Right forelimb (tissue), 1 donor: ENCODE results near the gene USP48.
"Not testable (repeated sequence)": the region's sequence is repeated elsewhere in the genome, so short reads cannot be mapped to it uniquely, and the experiment has no call there.

Experiments used
- DNase-seq: peaks from one replicate; pipeline ENCODE4 v3.0.0-alpha.2; 2018

The USP48 gene

DNA sequence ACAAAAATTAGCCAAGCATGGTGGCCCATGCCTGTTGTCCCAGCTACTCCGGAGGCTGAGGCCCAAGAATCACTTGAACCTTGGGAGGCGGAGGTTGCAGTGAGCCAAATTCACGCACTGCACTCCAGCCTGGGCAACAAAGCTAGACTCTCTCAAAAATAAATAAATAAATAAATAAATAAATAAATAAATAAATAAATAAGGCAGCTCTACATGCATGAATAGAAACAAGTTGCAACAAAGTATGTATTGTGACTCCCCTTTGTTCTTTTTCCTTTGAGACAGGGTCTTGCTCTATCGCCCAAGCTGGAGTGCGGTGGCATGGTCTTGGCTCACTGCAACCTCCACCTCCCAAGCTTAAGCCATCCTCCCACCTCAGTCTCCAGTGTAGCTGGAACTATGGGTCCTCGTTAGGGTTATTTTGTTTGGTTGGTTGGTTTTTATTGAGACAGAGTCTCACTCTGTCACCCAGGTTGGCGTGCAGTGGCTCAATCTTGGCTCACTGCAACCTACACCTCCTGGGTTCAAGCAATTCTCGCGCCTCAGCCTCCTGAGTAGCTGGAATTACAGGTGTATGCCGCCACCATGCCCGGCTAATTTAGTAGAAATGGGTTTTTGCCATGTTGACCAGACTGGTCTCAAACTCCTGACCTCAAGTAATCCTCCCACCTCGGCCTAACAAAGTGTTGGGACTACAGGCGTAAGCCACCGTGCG lies 8.0 kb downstream of the USP48 start:
- DNase-seq = no peak

DNA sequence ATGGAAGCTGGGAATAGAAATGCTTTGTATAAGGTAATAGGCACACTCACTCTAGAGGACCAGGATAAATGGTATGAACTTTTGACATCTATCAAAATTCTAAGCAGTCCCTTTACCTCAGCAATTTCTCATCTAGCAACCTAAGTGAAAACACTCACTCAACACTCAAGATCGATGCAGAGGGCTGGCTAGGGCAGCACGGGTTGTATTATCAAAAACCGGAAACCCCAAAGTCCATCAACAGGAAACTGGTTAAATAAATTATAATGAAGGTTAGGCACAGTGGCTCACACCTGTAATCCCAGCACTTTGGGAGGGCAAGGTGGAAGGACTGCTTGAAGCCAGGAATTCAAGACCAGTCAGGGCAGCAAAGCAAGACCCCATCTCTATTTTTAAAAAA lies 9.4 kb downstream of the USP48 start:
- no peak for DNase-seq

- not testable (repeated sequence) for DNase-seq
Observed at GRCh38 chr1:21771672-21772071, 11.3 kb downstream of the USP48 start.

- not testable (repeated sequence) for DNase-seq
Observed at GRCh38 chr1:21770602-21771001, 12.3 kb downstream of the USP48 start.

DNA sequence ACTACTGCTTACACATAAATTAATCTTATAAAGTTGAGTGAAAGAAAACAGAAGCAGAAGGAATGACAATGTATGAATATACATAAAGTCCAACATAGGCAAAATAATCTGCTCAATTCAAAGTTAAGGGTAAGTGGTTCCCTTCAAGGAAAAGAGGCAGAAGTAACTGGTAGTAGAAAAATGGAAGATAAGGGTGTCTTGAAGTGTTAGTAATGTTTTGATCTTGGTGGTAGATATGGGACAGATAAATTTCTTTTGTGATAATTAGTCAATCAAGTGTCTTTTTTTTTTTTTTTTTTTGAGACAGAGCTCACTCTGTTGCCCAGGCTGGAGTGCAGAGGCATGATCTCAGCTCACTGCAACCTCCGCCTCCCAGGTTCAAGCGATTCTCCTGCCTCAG lies 12.7 kb downstream of the USP48 start:
- DNase-seq = no peak

DNA sequence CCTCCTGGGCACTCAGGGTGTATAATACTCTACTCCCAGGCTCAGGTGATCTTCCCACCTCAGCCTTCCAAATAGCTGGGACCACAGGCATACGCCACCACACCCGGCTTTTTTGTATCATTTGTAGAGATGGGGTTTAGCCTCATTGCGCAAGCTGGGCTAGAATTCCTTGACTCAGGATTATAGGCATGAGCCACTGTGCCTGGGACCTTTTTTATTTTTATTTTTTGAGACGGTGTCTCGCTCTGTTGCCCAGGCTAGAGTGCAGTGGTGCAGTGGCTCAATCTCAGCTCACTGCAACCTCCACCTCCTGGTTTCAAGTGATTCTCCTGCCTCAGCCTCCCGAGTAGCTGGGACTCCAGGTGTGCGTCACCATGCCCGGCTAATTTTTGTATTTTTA lies 15.8 kb downstream of the USP48 start:
- DNase-seq = not testable (repeated sequence)

DNA sequence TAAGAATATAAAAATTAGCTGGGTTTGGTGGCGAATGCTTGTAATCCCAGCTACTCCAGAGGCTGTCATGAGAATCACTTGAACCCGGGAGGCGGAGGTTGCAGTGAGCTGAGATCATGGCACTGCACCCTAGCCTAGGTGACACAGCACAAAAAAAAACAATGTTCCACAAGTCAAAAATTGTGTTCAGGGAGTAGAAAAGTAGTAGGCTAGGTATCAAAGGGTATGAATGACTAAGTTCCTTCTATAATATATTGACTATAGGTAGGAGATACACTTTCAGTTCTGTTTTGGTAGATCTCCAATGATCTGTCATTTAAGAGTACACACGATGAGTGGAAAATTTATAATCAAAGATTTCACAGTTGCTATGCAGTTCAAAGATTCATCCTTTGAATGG lies 16.7 kb downstream of the USP48 start:
- no peak for DNase-seq

- no peak for DNase-seq
Observed at GRCh38 chr1:21764615-21765423, 18.1 kb downstream of the USP48 start.

DNA sequence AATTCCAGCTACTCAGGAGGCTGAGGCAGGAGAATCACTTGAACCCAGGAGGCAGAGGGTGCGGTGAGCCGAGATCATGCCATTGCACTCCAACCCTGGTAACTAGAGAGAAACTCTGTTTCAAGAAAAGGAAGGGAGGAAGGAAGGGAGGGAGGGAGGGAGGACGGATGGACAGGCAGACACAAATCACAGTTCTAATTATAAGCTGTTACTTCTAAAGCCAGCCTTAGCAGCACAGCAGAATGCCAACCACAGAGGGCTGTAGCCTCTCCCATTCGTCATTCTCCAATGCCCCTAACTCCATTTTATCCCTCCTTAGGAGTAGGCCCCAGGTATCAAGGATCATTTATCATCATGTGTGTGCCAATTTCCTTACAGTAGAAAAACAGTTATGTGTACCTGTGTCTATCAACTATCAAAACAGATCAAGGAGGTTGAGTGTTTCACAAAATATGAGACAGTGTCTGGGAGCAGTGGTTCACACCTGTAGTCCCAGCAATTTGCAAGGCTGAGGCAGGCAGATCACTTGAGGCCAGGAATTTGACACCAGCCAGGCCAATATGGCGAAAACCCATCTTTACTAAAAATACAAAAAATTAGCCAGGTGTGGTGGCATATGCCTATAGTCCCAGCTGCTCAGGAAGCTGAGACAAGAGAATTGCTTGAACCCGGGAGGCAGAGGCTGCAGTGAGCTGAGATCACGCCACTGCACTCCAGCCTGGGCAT lies 19.1 kb downstream of the USP48 start:
- no peak for DNase-seq

DNA sequence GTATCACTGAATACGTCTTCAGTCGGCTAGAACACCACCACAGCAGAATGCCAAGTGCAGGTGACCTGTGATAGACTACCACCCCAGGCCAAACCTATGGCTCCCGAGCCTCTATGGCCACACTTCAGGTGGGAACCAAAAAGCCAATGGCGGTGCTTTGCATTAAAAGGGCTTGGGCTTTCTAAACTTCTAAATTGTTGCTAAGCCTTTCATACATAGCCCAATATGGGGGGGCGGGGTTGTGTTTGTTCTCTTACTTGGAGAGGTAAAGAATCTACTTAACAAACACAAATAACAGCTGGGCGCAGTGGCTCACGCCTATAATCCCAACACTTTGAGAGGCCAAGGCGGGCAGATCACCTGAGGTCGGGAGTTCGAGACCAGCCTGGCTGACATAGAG lies 19.7 kb downstream of the USP48 start:
- no peak for DNase-seq

GRCh38 chr1:21762022-21762404 lies 20.9 kb downstream of the USP48 start:
- DNase-seq = no peak

DNA sequence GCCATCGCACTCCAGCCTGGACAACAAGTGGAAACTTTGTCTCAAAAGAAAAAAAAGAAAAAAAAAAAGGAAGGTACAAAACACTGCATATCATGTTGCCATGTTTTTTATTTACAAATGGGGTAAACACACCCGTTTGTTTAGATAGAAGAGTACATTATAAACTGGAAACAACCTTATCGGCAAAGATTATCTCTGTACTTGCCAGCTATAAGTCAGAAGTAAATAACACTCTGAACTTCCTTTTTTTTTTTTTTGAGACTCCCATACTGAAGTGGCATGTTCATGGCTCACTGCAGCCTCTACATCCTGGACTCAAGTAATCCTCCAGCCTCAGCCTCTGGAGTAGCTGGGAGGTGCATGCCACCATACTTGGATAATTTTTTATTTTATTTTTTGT lies 21.9 kb downstream of the USP48 start:
- no peak for DNase-seq

DNA sequence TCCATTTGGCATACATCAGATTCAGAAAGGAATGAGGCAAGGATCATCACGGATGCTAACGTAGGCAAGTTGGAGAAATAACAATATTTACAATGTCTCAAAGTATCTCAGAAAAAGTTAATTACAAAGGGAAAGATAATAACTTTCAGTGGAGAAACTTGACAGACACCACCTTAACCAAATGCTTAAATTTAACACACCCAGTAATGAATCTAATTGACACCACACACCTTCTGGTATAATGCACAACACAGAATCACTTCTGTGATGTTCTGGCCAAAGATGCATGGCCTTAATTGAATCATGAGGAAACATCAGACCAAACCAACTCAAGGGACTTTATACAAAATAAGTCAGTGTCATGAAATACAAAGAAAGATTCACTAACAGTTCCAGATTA lies 23.1 kb downstream of the USP48 start:
- DNase-seq = no peak

DNA sequence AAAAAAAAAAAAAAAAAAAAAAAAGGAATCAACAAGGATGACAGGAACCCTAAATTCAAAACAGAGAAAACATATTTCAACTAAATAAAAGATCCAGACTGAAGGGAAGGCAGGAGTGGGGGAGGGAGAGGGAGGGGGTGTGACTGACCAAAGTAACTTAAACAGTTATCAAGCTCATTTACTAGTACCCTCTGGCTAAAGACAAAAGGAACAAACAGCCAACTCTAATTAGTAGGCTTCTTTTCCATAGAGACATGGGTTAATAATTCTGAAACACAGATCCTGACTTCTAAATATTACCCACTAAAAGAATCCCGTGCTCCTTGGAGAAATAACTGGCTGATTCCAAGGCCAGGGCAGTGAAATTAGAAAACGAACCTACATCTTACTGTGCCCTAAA lies 23.8 kb downstream of the USP48 start:
- no peak for DNase-seq

DNA sequence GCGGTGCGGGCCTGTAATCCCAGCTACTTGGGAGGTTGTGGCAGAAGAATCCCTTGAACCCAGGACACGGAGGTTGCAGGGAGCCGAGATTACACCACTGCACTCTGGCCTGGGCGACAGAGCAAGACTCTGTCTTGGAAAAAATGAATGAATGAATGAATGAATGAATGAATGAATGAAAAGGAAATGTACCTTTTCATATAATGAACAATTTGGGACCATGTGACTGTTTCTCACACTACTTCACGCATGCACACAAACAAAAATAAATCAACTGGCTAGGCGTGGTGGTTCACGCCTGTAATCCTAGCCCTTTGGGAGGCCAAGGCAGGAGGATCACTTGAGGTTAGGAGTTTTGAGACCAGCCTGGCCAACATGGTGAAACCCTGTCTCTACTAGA lies 24.3 kb downstream of the USP48 start:
- DNase-seq = no peak

DNA sequence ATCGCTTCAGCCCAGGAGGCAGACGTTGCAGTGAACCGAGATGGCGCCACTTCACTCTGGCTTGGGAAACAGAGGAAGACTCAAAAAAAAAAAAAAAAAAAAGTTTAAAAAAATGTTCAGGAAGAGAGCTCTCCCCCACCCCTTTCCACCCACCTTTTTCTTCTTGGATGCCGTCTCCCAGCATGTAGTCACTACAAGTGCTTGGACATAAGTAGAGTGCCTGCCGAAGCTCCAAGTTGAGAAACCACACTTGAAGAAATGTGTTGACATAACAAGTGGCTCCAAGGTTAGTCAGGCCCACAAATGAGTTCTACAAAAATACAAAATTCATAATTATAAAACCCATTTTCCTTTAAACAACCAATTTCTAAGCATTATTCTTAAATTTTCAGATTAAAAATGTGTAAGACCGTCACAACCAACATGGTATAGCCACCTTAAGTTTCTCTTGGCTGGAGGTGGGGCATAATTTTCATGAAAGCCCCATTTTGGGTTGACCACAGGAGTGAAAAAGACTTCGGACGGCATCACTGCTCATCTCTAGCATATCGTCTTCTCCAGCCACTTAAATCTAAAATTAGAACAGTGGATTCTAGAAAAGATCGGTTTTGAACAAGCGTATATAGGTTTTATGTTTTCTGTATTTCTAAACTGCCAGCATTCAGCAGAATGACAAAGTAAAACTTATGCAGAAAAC lies 26.4 kb downstream of the USP48 start:
- no peak for DNase-seq

DNA sequence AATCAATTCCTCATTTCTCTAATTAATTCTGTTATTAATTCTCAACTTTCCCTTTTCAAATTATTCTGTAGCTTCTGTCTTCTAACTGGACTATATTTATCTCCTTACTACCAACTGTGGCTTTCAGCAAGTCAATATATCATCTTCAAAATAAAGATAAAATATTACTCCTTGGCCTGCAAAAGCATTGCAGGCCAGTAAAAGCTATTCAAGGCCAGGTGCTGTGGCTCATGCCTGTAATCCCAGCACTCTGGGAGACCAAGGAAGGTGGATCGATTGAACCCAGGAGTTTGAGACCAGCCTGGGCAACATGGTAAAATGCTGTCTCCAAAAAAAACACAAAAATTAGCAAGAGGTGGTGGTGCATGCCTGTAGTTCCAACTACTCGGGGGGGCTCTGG lies 27.9 kb downstream of the USP48 start:
- no peak for DNase-seq

DNA sequence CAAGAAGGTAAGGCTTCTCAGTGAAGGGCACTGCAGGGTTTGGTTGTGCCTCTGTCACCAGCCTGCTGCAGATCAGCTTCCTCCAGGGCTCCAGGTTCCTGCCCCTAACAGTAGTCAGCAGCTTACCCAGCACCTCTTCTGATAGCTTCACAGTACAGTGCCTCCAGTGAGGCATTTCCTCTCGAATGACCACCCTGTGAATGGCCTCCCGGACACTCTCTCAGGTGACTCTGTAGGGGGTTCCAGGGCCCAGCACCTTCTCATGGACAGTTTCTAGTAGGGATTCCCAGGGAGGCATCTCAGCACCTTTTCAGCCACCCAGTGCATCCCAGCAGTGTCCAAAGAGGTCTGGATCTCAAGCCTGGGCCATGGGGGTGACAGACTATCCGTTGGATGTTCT lies 28.4 kb downstream of the USP48 start:
- DNase-seq = no peak

DNA sequence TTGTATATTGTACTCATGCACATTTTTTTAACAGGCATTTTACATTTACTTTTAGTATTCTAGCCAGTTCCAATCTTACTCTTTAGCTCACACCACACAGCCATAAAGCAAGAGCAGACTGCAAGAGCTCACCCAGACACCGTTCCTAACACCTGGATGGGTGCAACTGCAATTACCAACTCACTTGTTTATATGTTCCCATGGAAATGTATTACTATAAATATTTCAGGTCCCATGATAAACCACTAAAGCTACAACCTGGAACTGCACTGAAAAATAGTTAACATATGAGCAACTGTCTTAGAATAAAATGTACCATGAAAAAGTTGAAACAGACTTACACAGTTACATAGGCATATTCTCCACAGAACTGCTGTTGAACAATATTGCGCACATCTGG lies 30.8 kb downstream of the USP48 start:
- DNase-seq = no peak

- no peak for DNase-seq
Observed at GRCh38 chr1:21751281-21751680, 31.7 kb downstream of the USP48 start.

- no peak for DNase-seq
Observed at GRCh38 chr1:21750841-21751240, 32.1 kb downstream of the USP48 start.

GRCh38 chr1:21749859-21750468 lies 33.0 kb downstream of the USP48 start:
- DNase-seq = no peak

DNA sequence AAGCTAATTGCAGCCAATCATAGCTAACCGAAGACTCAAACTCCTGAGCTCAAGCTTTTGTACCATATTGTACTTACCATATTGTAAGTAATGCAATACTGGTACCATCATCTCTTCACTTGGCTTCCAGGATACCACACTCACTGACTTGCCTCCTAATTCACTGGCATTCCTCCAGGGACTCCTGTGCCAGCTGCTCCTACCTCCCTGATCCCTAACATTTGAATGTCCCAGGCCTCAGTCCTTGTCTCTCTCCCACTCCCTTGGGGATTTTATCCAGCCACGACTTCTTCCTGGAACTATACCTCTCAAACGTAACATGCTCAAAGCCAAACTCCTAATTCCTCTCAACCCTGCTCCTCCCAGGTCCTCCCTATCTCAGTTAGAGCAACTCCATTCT lies 33.8 kb downstream of the USP48 start:
- DNase-seq = no peak
